Neural cell (in vitro differentiated cells): ENCODE measurements around the gene MAGEA8. TPM values are rescaled to one million over a fixed set of nuclear protein-coding genes. Genes with fewer than 3 reads are reported as not detected.

Experiments used
- H2AFZ ChIP-seq: fragments of 200-600, 300-800 bp; sonication (generic), shearing (Covaris generic); 2 replicates; pipeline ENCODE4 v1.6.0; 2014; ENCODE audit warnings: low read depth, mild to moderate bottlenecking, antibody characterized with exemption, low read length, moderate library complexity
- H3F3A ChIP-seq: fragments of 200-600 bp; shearing (Covaris generic); 2 replicates; pipeline ENCODE4 v1.6.1; 2016; ENCODE audit warnings: mild to moderate bottlenecking, moderate library complexity, mixed read lengths, antibody characterized with exemption, low read length; ENCODE audit not compliant: insufficient read depth, poor library complexity, severe bottlenecking
- H3K27ac ChIP-seq: fragments of 200-600, 300-800 bp; sonication (generic), shearing (Covaris generic); 2 replicates; pipeline ENCODE4 v1.5.1; 2014; ENCODE audit warnings: mild to moderate bottlenecking, low read length, moderate library complexity
- H3K27me3 ChIP-seq: fragments of 300-800, 200-600 bp; sonication (generic), shearing (Covaris generic); 2 replicates; pipeline ENCODE4 v1.6.0; 2014; ENCODE audit warnings: mild to moderate bottlenecking, low read depth, low read length, moderate library complexity; ENCODE audit not compliant: insufficient read depth
- H3K36me3 ChIP-seq: fragments of 300-800, 200-600 bp; sonication (generic), shearing (Covaris generic); 2 replicates; pipeline ENCODE4 v1.5.1; 2014; ENCODE audit warnings: mild to moderate bottlenecking, antibody characterized with exemption, low read length, moderate library complexity; ENCODE audit not compliant: insufficient read depth
- H3K4me2 ChIP-seq: fragments of 300-800, 200-600 bp; sonication (generic), shearing (Covaris generic); 2 replicates; pipeline ENCODE4 v1.6.0; 2014; ENCODE audit warnings: mild to moderate bottlenecking, low read length
- H3K4me3 ChIP-seq: fragments of 300-800, 200-600 bp; sonication (generic), shearing (Covaris generic); 2 replicates; pipeline ENCODE4 v1.5.1; 2014; ENCODE audit warnings: mild to moderate bottlenecking, low read length, moderate library complexity
- H3K79me2 ChIP-seq: fragments of 200-600 bp; shearing (Covaris generic); replicated peaks from 2 replicates; pipeline ENCODE4 v1.6.0; 2014; ENCODE audit warnings: mild to moderate bottlenecking, low read length, moderate library complexity; ENCODE audit not compliant: insufficient read depth
- H3K9ac ChIP-seq: fragments of 300-800, 200-600 bp; sonication (generic), shearing (Covaris generic); 2 replicates; pipeline ENCODE4 v1.6.1; 2016; ENCODE audit warnings: mild to moderate bottlenecking, low read length, mixed read lengths
- H3K9me2 ChIP-seq: fragments of 200-600 bp; shearing (Covaris generic); 2 replicates; pipeline ENCODE4 v1.6.1; 2016; ENCODE audit warnings: mild to moderate bottlenecking, low read length, mixed read lengths; ENCODE audit not compliant: insufficient read depth
- H3K9me3 ChIP-seq: fragments of 200-600, 300-800 bp; sonication (generic), shearing (Covaris generic); 2 replicates; pipeline ENCODE4 v1.6.1; 2016; ENCODE audit warnings: mild to moderate bottlenecking, mixed run types, low read length, moderate library complexity, mixed read lengths
- H4K20me1 ChIP-seq: fragments of 200-600 bp; shearing (Covaris generic); 2 replicates; pipeline ENCODE4 v1.6.1; 2016; ENCODE audit warnings: mild to moderate bottlenecking, mixed run types; ENCODE audit not compliant: insufficient read depth
- CTCF ChIP-seq: fragments of 450-650 bp; IDR thresholded peaks from 2 replicates; pipeline ENCODE4 v1.5.1; 2014; ENCODE audit warnings: antibody characterized with exemption, mild to moderate bottlenecking, moderate library complexity; ENCODE audit not compliant: poor library complexity, severe bottlenecking
- EP300 ChIP-seq: fragments of 450-650 bp; conservative IDR thresholded peaks from 2 replicates; pipeline ENCODE4 v1.6.1; 2014; ENCODE audit warnings: antibody characterized with exemption, mild to moderate bottlenecking, moderate library complexity; ENCODE audit not compliant: poor library complexity, severe bottlenecking
- EZH2 ChIP-seq: fragments of 200-600, 300-800 bp; shearing (Covaris generic), sonication (generic); IDR thresholded peaks from 2 replicates; pipeline ENCODE4 v1.6.1; 2014; ENCODE audit warnings: antibody characterized with exemption, low read length, borderline replicate concordance, mild to moderate bottlenecking; ENCODE audit not compliant: insufficient read depth, poor library complexity, severe bottlenecking
- MXI1 ChIP-seq: fragments of 450-650 bp; conservative IDR thresholded peaks from 2 replicates; pipeline ENCODE4 v1.6.1; 2014; ENCODE audit warnings: antibody characterized with exemption, mild to moderate bottlenecking; ENCODE audit not compliant: poor library complexity, severe bottlenecking
- POLR2AphosphoS5 ChIP-seq: IDR thresholded peaks from 2 replicates; pipeline ENCODE4 v1.6.1; 2012
- RAD21 ChIP-seq: fragments of 450-650 bp; conservative IDR thresholded peaks from 2 replicates; pipeline ENCODE4 v1.6.1; 2014; ENCODE audit warnings: antibody characterized with exemption, mild to moderate bottlenecking, moderate library complexity
- REST ChIP-seq: IDR thresholded peaks from 2 replicates; pipeline ENCODE4 v1.6.1; 2012; ENCODE audit warnings: borderline replicate concordance
- SMC3 ChIP-seq: fragments of 450-650 bp; conservative IDR thresholded peaks from 2 replicates; pipeline ENCODE4 v1.6.1; 2014; ENCODE audit warnings: antibody characterized with exemption, mild to moderate bottlenecking, moderate library complexity; ENCODE audit not compliant: poor library complexity
- TAF1 ChIP-seq: IDR thresholded peaks from 2 replicates; pipeline ENCODE4 v1.6.1; 2012; ENCODE audit warnings: low read depth
- polyA plus RNA-seq: library from polyadenylated mRNA; depleted of rRNA; stranded (reverse); fragments of >200 nt; gene quantifications from 2 replicates; pipeline ENCODE4 v1.2.3, GENCODE V29; 2014

Gene MAGEA8
- polyA plus RNA-seq, 1 donor from 2014 or later, result not detected

- Histone ChIP-seq H4K20me1 (no peaks in the 10 kb centered on the region), H3K79me2 (no peaks in the 10 kb centered on the region), H3K9ac (no peak overlapping the region), H3F3A (no peaks in the 10 kb centered on the region), H3K4me2 (no peak overlapping the region), H3K36me3 (no peaks in the 10 kb centered on the region), H3K27me3 (no peaks in the 10 kb centered on the region), H3K4me3 (no peak overlapping the region), H2AFZ (no peak overlapping the region), H3K27ac (no peak overlapping the region), H3K9me2 (no peaks in the 10 kb centered on the region), H3K9me3 (no peaks in the 10 kb centered on the region)
- TF ChIP-seq EZH2 (no peak), CTCF (no peak), MXI1 (no peak), REST (no peak), POLR2AphosphoS5 (no peak), EP300 (no peak), SMC3 (no peak), TAF1 (no peak)
These were observed 34.2 kb upstream of the MAGEA8 start for GRCh38 chrX:149846789-149847188.

- Histone ChIP-seq H3K79me2 (no peaks in the 10 kb centered on the region), H4K20me1 (no peaks in the 10 kb centered on the region), H3K9me3 (no peaks in the 10 kb centered on the region), H2AFZ (no peak overlapping the region), H3K4me2 (no peak overlapping the region), H3F3A (no peaks in the 10 kb centered on the region), H3K4me3 (no peak overlapping the region), H3K9me2 (no peaks in the 10 kb centered on the region), H3K9ac (no peak overlapping the region), H3K27me3 (no peaks in the 10 kb centered on the region), H3K27ac (no peak overlapping the region), H3K36me3 (no peaks in the 10 kb centered on the region)
- TF ChIP-seq SMC3 (no peak), MXI1 (no peak), EP300 (no peak), CTCF (no peak), POLR2AphosphoS5 (no peak), TAF1 (no peak), EZH2 (no peak), REST (no peak), RAD21 (no peak)
These were observed 32.1 kb upstream of the MAGEA8 start for GRCh38 chrX:149848855-149849254.
